ENCODE data around the gene KCNQ1OT1.
A peak's percentile ranks its signal among the peaks of the same experiment; 100 is the strongest.

Gene KCNQ1OT1

GRCh38 chr11:2699531-2700414 is at the start of gene KCNQ1OT1:
Gene KCNQ1OT1, minus strand, starts transcription at chr11:2699994.
- H3K79me2 ChIP-seq (ENCODE audit: insufficient read depth, low read length): peaks cover 21% of the 10 kb centered on the region
- H3K4me1 ChIP-seq (ENCODE audit: insufficient read depth, low read length, severe bottlenecking): peaks cover 76% of the 10 kb centered on the region
- no peaks in the 10 kb centered on the region for H3F3A ChIP-seq (ENCODE audit: insufficient read depth, low read length)
- H3K9me3 ChIP-seq (ENCODE audit: low read length): no peaks in the 10 kb centered on the region
- no peaks in the 10 kb centered on the region for H3K36me3 ChIP-seq (ENCODE audit: insufficient read depth, low read length)
- peak within 1 kb of the TSS; percentile 80 for H3K4me2 ChIP-seq (ENCODE audit: low read length)
- peak within 1 kb of the TSS; percentile 74 for H3K27ac ChIP-seq (ENCODE audit: low read depth, low read length, poor library complexity, severe bottlenecking)
- no peak within 1 kb of the TSS for H2AFZ ChIP-seq (ENCODE audit: low read length)
- peak within 1 kb of the TSS; percentile 85 for H3K4me3 ChIP-seq (ENCODE audit: low read depth, low read length, poor library complexity, severe bottlenecking)
- peak within 1 kb of the TSS; percentile 97 for H3K9ac ChIP-seq (ENCODE audit: low read length)
- no peaks in the 10 kb centered on the region for H3K27me3 ChIP-seq (ENCODE audit: insufficient read depth, low read length)
- H3K9me2 ChIP-seq (ENCODE audit: low read depth, low read length): no peaks in the 10 kb centered on the region
- TF ChIP-seq CTCF (IDR thresholded peaks at IDR 0.05; ENCODE audit: low read length): no peak
- TF ChIP-seq EZH2 (IDR thresholded peaks at IDR 0.05; ENCODE audit: borderline replicate concordance, low read length): no peak
- H4K20me1 ChIP-seq (ENCODE audit: insufficient read depth, low read length): no peaks in the 10 kb centered on the region

- Histone ChIP-seq H3K9me2 (ENCODE audit: low read depth, low read length) (no peaks in the 10 kb centered on the region), H3K9me3 (ENCODE audit: low read length) (no peaks in the 10 kb centered on the region), H3K4me1 (ENCODE audit: insufficient read depth, low read length, severe bottlenecking) (no peaks in the 10 kb centered on the region), H3K4me2 (ENCODE audit: low read length) (no peak overlapping the region), H3K36me3 (ENCODE audit: insufficient read depth, low read length) (no peaks in the 10 kb centered on the region), H3K27me3 (ENCODE audit: insufficient read depth, low read length) (0 out of 2 replicates have a peak, but pooled peaks cover 6% of the 10 kb centered on the region), H2AFZ (ENCODE audit: low read length) (no peak overlapping the region), H3F3A (ENCODE audit: insufficient read depth, low read length) (no peaks in the 10 kb centered on the region), H3K4me3 (ENCODE audit: low read depth, low read length, poor library complexity, severe bottlenecking) (no peak overlapping the region), H3K79me2 (ENCODE audit: insufficient read depth, low read length) (no peaks in the 10 kb centered on the region), H4K20me1 (ENCODE audit: insufficient read depth, low read length) (no peaks in the 10 kb centered on the region), H3K9ac (ENCODE audit: low read length) (no peak overlapping the region), H3K27ac (ENCODE audit: low read depth, low read length, poor library complexity, severe bottlenecking) (no peak overlapping the region)
- TF ChIP-seq EZH2 (IDR thresholded peaks at IDR 0.05; ENCODE audit: borderline replicate concordance, low read length) (no peak), CTCF (IDR thresholded peaks at IDR 0.05; ENCODE audit: low read length) (no peak)
Measured at GRCh38 chr11:2748814-2749554, 49.2 kb upstream of the KCNQ1OT1 start.

GRCh38 chr11:2748061-2748813 is 48.4 kb upstream of the KCNQ1OT1 start:
- H3K4me2 ChIP-seq (ENCODE audit: low read length): no peak overlapping the region
- H3F3A ChIP-seq (ENCODE audit: insufficient read depth, low read length): no peaks in the 10 kb centered on the region
- no peak overlapping the region for H3K4me3 ChIP-seq (ENCODE audit: low read depth, low read length, poor library complexity, severe bottlenecking)
- no peaks in the 10 kb centered on the region for H3K27me3 ChIP-seq (ENCODE audit: insufficient read depth, low read length)
- no peak for TF ChIP-seq CTCF (IDR thresholded peaks at IDR 0.05; ENCODE audit: low read length)
- no peak for TF ChIP-seq EZH2 (IDR thresholded peaks at IDR 0.05; ENCODE audit: borderline replicate concordance, low read length)
- no peaks in the 10 kb centered on the region for H3K9me2 ChIP-seq (ENCODE audit: low read depth, low read length)
- no peaks in the 10 kb centered on the region for H4K20me1 ChIP-seq (ENCODE audit: insufficient read depth, low read length)
- H3K4me1 ChIP-seq (ENCODE audit: insufficient read depth, low read length, severe bottlenecking): no peaks in the 10 kb centered on the region
- H3K79me2 ChIP-seq (ENCODE audit: insufficient read depth, low read length): no peaks in the 10 kb centered on the region
- H3K36me3 ChIP-seq (ENCODE audit: insufficient read depth, low read length): no peaks in the 10 kb centered on the region
- no peak overlapping the region for H2AFZ ChIP-seq (ENCODE audit: low read length)
- H3K9ac ChIP-seq (ENCODE audit: low read length): no peak overlapping the region
- H3K27ac ChIP-seq (ENCODE audit: low read depth, low read length, poor library complexity, severe bottlenecking): no peak overlapping the region
- no peaks in the 10 kb centered on the region for H3K9me3 ChIP-seq (ENCODE audit: low read length)

Measured in OCI-LY1 (cell line).